Nephron (organoid): ENCODE results near the gene TJAP1.
"Not testable (repeated sequence)": the region's sequence is repeated elsewhere in the genome, so short reads cannot be mapped to it uniquely, and the experiment has no call there.

ENCODE experiments used
- H3K27ac Mint-ChIP-seq, 3 experiments: 2 replicates each; pipeline ENCODE4 v1.8.0; 2020; ENCODE audit warnings: mixed read lengths in 3 of 3, mild to moderate bottlenecking in 2 of 3, moderate library complexity in 1 of 3
- H3K27me3 Mint-ChIP-seq: 2 replicates; pipeline ENCODE4 v1.8.0; 2021; ENCODE audit warnings: low read depth, mild to moderate bottlenecking, moderate library complexity, mixed read lengths
- H3K36me3 Mint-ChIP-seq: 2 replicates; pipeline ENCODE4 v1.8.0; 2020; ENCODE audit warnings: low read depth, mixed read lengths
- H3K4me1 Mint-ChIP-seq: 2 replicates; pipeline ENCODE4 v1.8.0; 2020; ENCODE audit warnings: mixed read lengths
- H3K4me3 Mint-ChIP-seq, 3 experiments: 2 replicates each; pipeline ENCODE4 v1.8.0; 2020; ENCODE audit warnings: mild to moderate bottlenecking in 3 of 3, mixed read lengths in 3 of 3, moderate library complexity in 2 of 3
- H3K9me3 Mint-ChIP-seq: 2 replicates; pipeline ENCODE4 v1.8.0; 2020; ENCODE audit warnings: mixed read lengths
- TF ChIP-seq, protein P1 (sequence below), 3 experiments: fragments of 200-600 bp; sonication (generic); IDR thresholded peaks; one replicate each; pipeline ENCODE4 v1.5.0; 2021; ENCODE audit warnings: antibody characterized with exemption in 3 of 3; ENCODE audit not compliant: unreplicated experiment in 3 of 3

The TJAP1 gene

GRCh38 chr6:43461936-43462335, 15.4 kb upstream of the TJAP1 start:
- Mint-ChIP-seq H3K27me3 (peaks cover 40% of the 10 kb centered on the region), H3K36me3 (no peaks in the 10 kb centered on the region), H3K4me1 (peaks cover 2% of the 10 kb centered on the region), H3K27ac (no peak overlapping the region), H3K4me3 (no peak overlapping the region), H3K9me3 (no peaks in the 10 kb centered on the region)
- TF ChIP-seq, protein P1, sequence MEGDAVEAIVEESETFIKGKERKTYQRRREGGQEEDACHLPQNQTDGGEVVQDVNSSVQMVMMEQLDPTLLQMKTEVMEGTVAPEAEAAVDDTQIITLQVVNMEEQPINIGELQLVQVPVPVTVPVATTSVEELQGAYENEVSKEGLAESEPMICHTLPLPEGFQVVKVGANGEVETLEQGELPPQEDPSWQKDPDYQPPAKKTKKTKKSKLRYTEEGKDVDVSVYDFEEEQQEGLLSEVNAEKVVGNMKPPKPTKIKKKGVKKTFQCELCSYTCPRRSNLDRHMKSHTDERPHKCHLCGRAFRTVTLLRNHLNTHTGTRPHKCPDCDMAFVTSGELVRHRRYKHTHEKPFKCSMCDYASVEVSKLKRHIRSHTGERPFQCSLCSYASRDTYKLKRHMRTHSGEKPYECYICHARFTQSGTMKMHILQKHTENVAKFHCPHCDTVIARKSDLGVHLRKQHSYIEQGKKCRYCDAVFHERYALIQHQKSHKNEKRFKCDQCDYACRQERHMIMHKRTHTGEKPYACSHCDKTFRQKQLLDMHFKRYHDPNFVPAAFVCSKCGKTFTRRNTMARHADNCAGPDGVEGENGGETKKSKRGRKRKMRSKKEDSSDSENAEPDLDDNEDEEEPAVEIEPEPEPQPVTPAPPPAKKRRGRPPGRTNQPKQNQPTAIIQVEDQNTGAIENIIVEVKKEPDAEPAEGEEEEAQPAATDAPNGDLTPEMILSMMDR (IDR thresholded peaks at IDR 0.05; ENCODE audit: unreplicated experiment in 3 of 3): no peak

DNA sequence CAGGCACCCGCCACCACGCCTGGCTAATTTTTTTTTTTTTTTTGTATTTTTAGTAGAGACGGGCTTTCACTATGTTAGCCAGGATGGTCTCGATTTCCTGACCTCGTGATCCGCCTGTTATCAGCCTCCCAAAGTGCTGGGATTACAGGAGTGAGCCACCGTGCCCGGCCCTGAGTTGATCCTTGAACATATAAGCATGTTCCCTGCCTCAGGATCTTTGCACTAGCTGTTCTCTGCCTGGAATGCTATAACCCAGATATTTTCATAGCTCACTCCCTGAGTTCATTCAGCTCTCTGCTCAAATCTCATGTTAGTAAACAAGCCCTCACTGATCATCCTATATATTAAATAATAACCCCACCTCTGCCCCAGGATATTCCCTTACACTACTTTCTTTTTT, 13.0 kb upstream of the TJAP1 start:
- Mint-ChIP-seq H3K27ac (no peak overlapping the region), H3K4me1 (no peaks in the 10 kb centered on the region), H3K4me3 (no peak overlapping the region), H3K36me3 (no peaks in the 10 kb centered on the region), H3K27me3 (peaks cover 36% of the 10 kb centered on the region), H3K9me3 (no peaks in the 10 kb centered on the region)
- TF ChIP-seq, protein P1 (IDR thresholded peaks at IDR 0.05; ENCODE audit: unreplicated experiment in 3 of 3): no peak

DNA sequence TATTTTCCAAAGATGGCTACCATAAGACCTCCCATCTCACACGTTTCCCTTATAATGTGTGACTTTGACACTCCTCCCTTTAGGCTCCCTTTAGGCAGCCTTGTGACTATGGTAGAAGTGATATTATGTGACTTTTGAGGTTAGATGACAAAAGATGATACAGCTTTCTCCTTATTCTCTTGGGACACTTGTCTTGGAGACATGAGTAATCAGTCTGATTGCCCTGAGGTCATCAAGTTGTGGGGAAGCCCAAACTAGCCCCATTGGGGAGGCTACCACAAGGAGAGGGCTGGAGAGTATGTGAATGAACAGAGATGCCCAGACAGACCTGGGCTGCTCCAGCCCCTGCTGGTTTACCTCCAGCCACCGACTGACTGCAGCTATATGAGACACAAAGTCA, 11.4 kb upstream of the TJAP1 start:
- Mint-ChIP-seq H3K9me3 (no peaks in the 10 kb centered on the region), H3K27ac (no peak overlapping the region), H3K4me1 (no peaks in the 10 kb centered on the region), H3K4me3 (no peak overlapping the region), H3K27me3 (peaks cover 30% of the 10 kb centered on the region), H3K36me3 (no peaks in the 10 kb centered on the region)
- TF ChIP-seq, protein P1 (IDR thresholded peaks at IDR 0.05; ENCODE audit: unreplicated experiment in 3 of 3): no peak

DNA sequence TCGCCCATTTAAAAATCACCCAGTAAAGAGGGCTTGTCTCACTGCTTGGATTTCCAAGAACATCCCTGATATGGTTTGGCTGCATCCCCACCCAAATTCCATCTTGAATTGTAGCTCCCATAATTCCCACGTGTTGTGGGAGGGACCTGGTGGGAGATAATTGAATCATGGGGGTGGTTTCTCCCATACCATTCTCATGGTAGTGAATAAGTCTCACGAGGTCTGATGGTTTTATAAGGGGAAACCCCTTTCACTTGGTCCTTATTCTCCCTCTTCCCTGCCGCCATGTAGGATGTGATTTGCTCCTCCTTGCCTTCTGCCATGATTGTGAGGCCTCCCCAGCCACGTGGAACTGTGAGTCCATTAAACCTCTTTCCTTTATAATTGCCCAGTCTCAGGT, 10.1 kb upstream of the TJAP1 start:
- not testable (repeated sequence) for H3K4me3 Mint-ChIP-seq, H3K9me3 Mint-ChIP-seq, H3K36me3 Mint-ChIP-seq, H3K4me1 Mint-ChIP-seq, H3K27ac Mint-ChIP-seq
- peaks cover 19% of the 10 kb centered on the region for H3K27me3 Mint-ChIP-seq

- no peaks in the 10 kb centered on the region for H3K9me3 Mint-ChIP-seq
- peaks cover 14% of the 10 kb centered on the region for H3K27me3 Mint-ChIP-seq
- H3K27ac Mint-ChIP-seq: no peak overlapping the region
- no peaks in the 10 kb centered on the region for H3K4me1 Mint-ChIP-seq
- TF ChIP-seq, protein P1 (IDR thresholded peaks at IDR 0.05; ENCODE audit: unreplicated experiment in 3 of 3): no peak
- no peaks in the 10 kb centered on the region for H3K36me3 Mint-ChIP-seq
- no peak overlapping the region for H3K4me3 Mint-ChIP-seq
These were observed 9.6 kb upstream of the TJAP1 start for GRCh38 chr6:43467752-43468151.

DNA sequence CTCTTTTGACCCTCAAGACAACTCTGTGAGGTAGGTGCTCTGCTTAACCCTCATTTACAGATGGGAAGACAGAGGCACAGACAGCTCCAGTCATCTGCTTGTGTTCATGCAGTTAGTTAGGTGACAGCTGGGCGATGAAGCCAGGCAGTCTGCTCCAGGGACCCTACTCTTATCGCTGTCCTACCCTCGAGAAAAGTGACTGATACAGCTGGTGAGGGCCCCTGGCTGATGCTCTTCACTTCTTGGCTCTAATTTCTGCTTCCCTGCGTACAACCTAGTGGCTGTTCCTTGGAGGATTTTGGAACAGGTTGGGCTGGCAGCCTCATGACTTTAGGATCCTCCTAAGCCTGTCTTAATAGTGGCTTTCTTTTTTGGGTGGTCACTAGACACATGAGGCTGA, 9.1 kb upstream of the TJAP1 start:
- TF ChIP-seq, protein P1 (IDR thresholded peaks at IDR 0.05; ENCODE audit: unreplicated experiment in 3 of 3): no peak
- peaks cover 13% of the 10 kb centered on the region for H3K27me3 Mint-ChIP-seq
- no peak overlapping the region for H3K27ac Mint-ChIP-seq
- no peaks in the 10 kb centered on the region for H3K4me1 Mint-ChIP-seq
- no peak overlapping the region for H3K4me3 Mint-ChIP-seq
- H3K9me3 Mint-ChIP-seq: no peaks in the 10 kb centered on the region
- H3K36me3 Mint-ChIP-seq: no peaks in the 10 kb centered on the region
